GM23338 (cell line): Measurements from ENCODE around the gene ZNF853. TPM values are rescaled to one million over a fixed set of nuclear protein-coding genes. Genes with fewer than 3 reads are reported as not detected.

Source experiments
- ATAC-seq: fragments of 200-7000 bp; cut with Tn5 transposase; 3 replicates; pipeline ENCODE4 v1.9.1; 2020
- DNase-seq: peaks from one replicate; pipeline ENCODE4 v3.0.0-alpha.2; 2015; ENCODE audit warnings: low spot score
- H2AFZ ChIP-seq: fragments of 200-600 bp; sonication (generic); 2 replicates; pipeline ENCODE4 v1.8.0; 2016; ENCODE audit warnings: antibody characterized with exemption, mild to moderate bottlenecking, moderate library complexity
- H3F3A ChIP-seq: fragments of 200-600 bp; sonication (generic); replicated peaks from 2 replicates; pipeline ENCODE4 v1.8.0; 2017; ENCODE audit warnings: antibody characterized with exemption, mixed run types, low read depth
- H3K27ac ChIP-seq: fragments of 200-600 bp; sonication (generic); 2 replicates; pipeline ENCODE4 v1.6.1; 2016; ENCODE audit warnings: low read depth
- H3K27me3 ChIP-seq: fragments of 200-600 bp; sonication (generic); 2 replicates; pipeline ENCODE4 v1.8.0; 2016; ENCODE audit warnings: mild to moderate bottlenecking, mixed run types, moderate library complexity; ENCODE audit not compliant: insufficient read depth
- H3K36me3 ChIP-seq: fragments of 200-600 bp; sonication (generic); 2 replicates; pipeline ENCODE4 v1.8.0; 2016; ENCODE audit warnings: mild to moderate bottlenecking; ENCODE audit not compliant: insufficient read depth
- H3K4me1 ChIP-seq: fragments of 200-600 bp; sonication (generic); 2 replicates; pipeline ENCODE4 v1.8.0; 2016; ENCODE audit warnings: mild to moderate bottlenecking, moderate library complexity; ENCODE audit not compliant: insufficient read depth
- H3K4me2 ChIP-seq: fragments of 200-600 bp; sonication (generic); 2 replicates; pipeline ENCODE4 v1.7.1; 2017; ENCODE audit warnings: mixed run types
- H3K4me3 ChIP-seq: fragments of 200-600 bp; sonication (generic); 2 replicates; pipeline ENCODE4 v1.6.1; 2016; ENCODE audit warnings: mixed run types
- H3K79me2 ChIP-seq: fragments of 200-600 bp; sonication (generic); replicated peaks from 2 replicates; pipeline ENCODE4 v1.8.0; 2017; ENCODE audit warnings: mild to moderate bottlenecking; ENCODE audit not compliant: insufficient read depth
- H3K9me2 ChIP-seq: fragments of 200-600 bp; sonication (generic); 2 replicates; pipeline ENCODE4 v1.8.0; 2017; ENCODE audit not compliant: insufficient read depth
- H4K20me1 ChIP-seq: fragments of 200-600 bp; sonication (generic); replicated peaks from 2 replicates; pipeline ENCODE4 v1.8.0; 2017; ENCODE audit warnings: mild to moderate bottlenecking; ENCODE audit not compliant: insufficient read depth
- H3K27ac Mint-ChIP-seq: 2 replicates; pipeline ENCODE4 v1.8.0; 2020; ENCODE audit warnings: inconsistent platforms, mild to moderate bottlenecking, moderate library complexity, mixed read lengths
- H3K27me3 Mint-ChIP-seq: 3 replicates; pipeline ENCODE4 v1.8.0; 2022; ENCODE audit warnings: low read depth, mild to moderate bottlenecking, moderate library complexity, mixed read lengths, inconsistent platforms; ENCODE audit not compliant: insufficient read depth, poor library complexity
- H3K36me3 Mint-ChIP-seq: 3 replicates; pipeline ENCODE4 v1.8.0; 2021; ENCODE audit warnings: low read depth, mild to moderate bottlenecking, inconsistent platforms, moderate library complexity, mixed read lengths
- H3K4me1 Mint-ChIP-seq: 3 replicates; pipeline ENCODE4 v1.8.0; 2020; ENCODE audit warnings: mild to moderate bottlenecking, inconsistent platforms, mixed read lengths
- H3K4me3 Mint-ChIP-seq: 3 replicates; pipeline ENCODE4 v1.8.0; 2021; ENCODE audit warnings: moderate library complexity, mild to moderate bottlenecking, inconsistent platforms, mixed read lengths
- H3K9me3 Mint-ChIP-seq: 3 replicates; pipeline ENCODE4 v1.8.0; 2020; ENCODE audit warnings: moderate library complexity, mild to moderate bottlenecking, inconsistent platforms, mixed read lengths
- CREB1 ChIP-seq: fragments of 250-450 bp; sonication (Bioruptor Pico); IDR thresholded peaks from 2 replicates; pipeline ENCODE4 v1.5.0; 2020; ENCODE audit warnings: low read depth, mild to moderate bottlenecking, moderate library complexity
- CTCF ChIP-seq, 2 experiments: fragments of 200-600 bp in 1 of 2; sonication (generic) in 1 of 2; conservative IDR thresholded peaks; 2 replicates each; pipeline versions ENCODE4 v1.5.1 to v1.6.1; 2016 to 2017; ENCODE audit warnings: antibody characterized with exemption in 2 of 2, low read depth in 2 of 2, mild to moderate bottlenecking in 2 of 2, moderate library complexity in 1 of 2
- ETS1 ChIP-seq: IDR thresholded peaks from 2 replicates; pipeline ENCODE4 v1.6.1; 2016; ENCODE audit warnings: antibody characterized with exemption
- EZH2 ChIP-seq: fragments of 200-600 bp; sonication (generic); IDR thresholded peaks from one replicate; pipeline ENCODE4 v1.8.0; 2017; ENCODE audit warnings: antibody characterized with exemption, mild to moderate bottlenecking, low read depth; ENCODE audit not compliant: unreplicated experiment
- EZH2phosphoT487 ChIP-seq: fragments of 200-600 bp; sonication (generic); IDR thresholded peaks from one replicate; pipeline ENCODE4 v1.8.1; 2018; ENCODE audit warnings: antibody characterized with exemption; ENCODE audit not compliant: unreplicated experiment
- JUNB ChIP-seq: IDR thresholded peaks from one replicate; pipeline ENCODE4 v1.6.1; 2016; ENCODE audit warnings: antibody characterized with exemption; ENCODE audit not compliant: unreplicated experiment
- POLR2AphosphoS5 ChIP-seq: IDR thresholded peaks from 2 replicates; pipeline ENCODE4 v1.6.1; 2016; ENCODE audit warnings: antibody characterized with exemption, low read depth
- REST ChIP-seq: IDR thresholded peaks from one replicate; pipeline ENCODE4 v1.6.1; 2018; ENCODE audit warnings: antibody characterized with exemption; ENCODE audit not compliant: unreplicated experiment
- ZNF114 ChIP-seq: fragments of 250-450 bp; sonication (Bioruptor Pico); IDR thresholded peaks from 2 replicates; pipeline ENCODE4 v1.5.0; 2020; ENCODE audit warnings: mild to moderate bottlenecking, moderate library complexity
- ZNF331 ChIP-seq: fragments of 250-450 bp; sonication (Bioruptor Pico); IDR thresholded peaks from 2 replicates; pipeline ENCODE4 v1.5.0; 2020; ENCODE audit warnings: low read depth, mild to moderate bottlenecking, moderate library complexity
- polyA plus RNA-seq: library from polyadenylated mRNA; unstranded; fragments of >200 nt; fragmentation: Nextera tagmentation; extraction: Ambion mirVana; gene quantifications from 2 replicates; pipeline ENCODE4 v1.2.1, GENCODE V29; 2016
- total RNA-seq: library from RNA; depleted of rRNA; stranded (reverse); fragments of >200 nt; shearing (Covaris generic); gene quantifications from 2 replicates; pipeline ENCODE4 v1.2.3, GENCODE V29; 2014

The ZNF853 gene
- total and polyA plus RNA-seq, 2 experiments from 2014 or later = 0.32 to 8.9 TPM

- Mint-ChIP-seq H3K4me3 (peak overlapping the region; percentile 63), H3K4me1 (peaks cover 14% of the 10 kb centered on the region), H3K9me3 (no peaks in the 10 kb centered on the region; the same call in 2 of the 3 replicates), H3K27me3 (peaks cover 18% of the 10 kb centered on the region), H3K36me3 (peaks cover 13% of the 10 kb centered on the region), H3K27ac (no peak overlapping the region)
- Histone ChIP-seq H3K9me2 (no peaks in the 10 kb centered on the region), H3K4me2 (peak overlapping the region; percentile 87), H3K4me3 (peak overlapping the region; percentile 83), H3K79me2 (no peaks in the 10 kb centered on the region), H3K4me1 (peaks cover 13% of the 10 kb centered on the region), H3K36me3 (no peaks in the 10 kb centered on the region), H2AFZ (no peak overlapping the region), H3F3A (no peaks in the 10 kb centered on the region), H3K27me3 (no peaks in the 10 kb centered on the region), H3K27ac (no peak overlapping the region), H4K20me1 (no peaks in the 10 kb centered on the region)
- TF ChIP-seq CREB1 = no peak
- peak; percentile 45; the same call in 1 of the 2 replicates for TF ChIP-seq POLR2AphosphoS5
- DNase-seq (peak; percentile 81), ATAC-seq (peak; percentile 65)
Measured at GRCh38 chr7:6615723-6616555, 529 bp downstream of the ZNF853 start.

- no peak overlapping the region for H3K4me3 ChIP-seq
- no peak overlapping the region for H3K4me2 ChIP-seq
- DNase-seq (no peak), ATAC-seq (no peak)
- Mint-ChIP-seq H3K27ac (no peak overlapping the region), H3K27me3 (peaks cover 23% of the 10 kb centered on the region), H3K36me3 (peaks cover 23% of the 10 kb centered on the region), H3K4me1 (peaks cover 14% of the 10 kb centered on the region), H3K4me3 (peak overlapping the region; percentile 63), H3K9me3 (peaks cover 5% of the 10 kb centered on the region; the same call in 2 of the 3 replicates)
- no peaks in the 10 kb centered on the region for H3K9me2 ChIP-seq
- no peaks in the 10 kb centered on the region for H3K27me3 ChIP-seq
- H3K27ac ChIP-seq = no peak overlapping the region
- no peaks in the 10 kb centered on the region for H3K79me2 ChIP-seq
- no peaks in the 10 kb centered on the region for H3F3A ChIP-seq
- peaks cover 13% of the 10 kb centered on the region for H3K4me1 ChIP-seq
- no peak overlapping the region for H2AFZ ChIP-seq
- no peaks in the 10 kb centered on the region for H4K20me1 ChIP-seq
- H3K36me3 ChIP-seq = no peaks in the 10 kb centered on the region
- TF ChIP-seq JUNB (no peak), CTCF (conservative IDR thresholded peaks at IDR 0.05; ENCODE audit: low read depth in 2 of 2) (no peak), ZNF331 (CRISPR knock-in tag) (no peak), POLR2AphosphoS5 (no peak), ZNF114 (CRISPR knock-in tag) (no peak), EZH2phosphoT487 (no peak), ETS1 (no peak), EZH2 (no peak), REST (no peak), CREB1 (no peak)
Measured at GRCh38 chr7:6616854-6617643, 1.6 kb downstream of the ZNF853 start.
